ENCODE results near the gene PPP2R5C.

The PPP2R5C gene

DNA sequence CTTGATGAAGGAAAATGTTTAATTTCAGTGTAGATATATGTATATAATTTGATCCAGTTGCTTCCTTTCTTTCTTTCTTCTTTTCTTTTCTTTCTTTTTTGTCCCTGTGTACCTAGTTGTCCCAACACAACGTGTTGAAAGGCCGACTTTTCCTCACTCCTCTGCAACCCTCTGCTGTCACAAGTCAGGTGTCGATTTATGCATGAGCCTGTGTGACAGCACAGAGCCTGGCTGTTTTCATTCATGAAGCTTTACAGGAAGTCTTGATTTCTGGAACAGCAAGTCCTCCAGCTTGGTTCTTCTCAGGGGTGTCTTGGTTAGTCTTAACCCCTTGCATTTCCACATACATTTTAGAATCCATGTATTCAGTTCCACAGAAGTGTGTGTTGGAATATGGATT, 88.1 kb downstream of the PPP2R5C start:
- ATAC-seq (replicated peaks; ENCODE audit: extremely low read depth, poor library complexity, severe bottlenecking) = no peak
- H3K36me3 Mint-ChIP-seq (ENCODE audit: insufficient read depth) = peaks cover 38% of the 10 kb centered on the region

DNA sequence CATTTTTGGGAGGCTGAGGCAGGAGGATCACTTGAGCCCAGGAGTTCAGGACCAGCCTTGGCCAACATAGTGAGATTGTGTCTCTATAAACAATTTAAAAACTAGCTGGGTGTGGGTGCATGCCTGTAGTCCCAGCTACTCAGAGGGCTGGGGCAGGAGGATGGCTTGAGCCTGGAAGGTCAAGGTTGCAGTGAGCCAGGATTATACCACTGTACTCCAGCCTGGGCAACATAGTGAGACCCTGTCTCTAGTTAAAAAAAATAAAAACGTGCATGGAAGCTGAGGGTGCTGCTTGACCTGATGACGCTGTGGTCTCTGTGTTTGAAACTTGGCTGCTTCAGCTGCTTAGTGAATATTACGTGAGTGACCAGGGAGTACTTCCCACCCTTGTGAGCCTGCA, 89.7 kb downstream of the PPP2R5C start:
- Mint-ChIP-seq H3K27me3 (no peaks in the 10 kb centered on the region), H3K4me1 (peaks cover 95% of the 10 kb centered on the region), H3K27ac (ENCODE audit: low read depth) (no peak overlapping the region), H3K4me3 (no peak overlapping the region), H3K9me3 (no peaks in the 10 kb centered on the region), H3K36me3 (ENCODE audit: insufficient read depth) (peaks cover 35% of the 10 kb centered on the region)
- DNase-seq (ENCODE audit: low spot score in 2 of 2) = no peak
- no peak for ATAC-seq (replicated peaks; ENCODE audit: extremely low read depth, poor library complexity, severe bottlenecking)

More for the DNA sequence above, 88.1 kb downstream of the PPP2R5C start:
- Mint-ChIP-seq H3K27ac (ENCODE audit: low read depth) (peak overlapping the region; percentile 68), H3K27me3 (no peaks in the 10 kb centered on the region), H3K4me3 (peak overlapping the region; percentile 17), H3K9me3 (no peaks in the 10 kb centered on the region), H3K4me1 (peaks cover 90% of the 10 kb centered on the region)
- no peak for DNase-seq (ENCODE audit: low spot score in 2 of 2)

DNA sequence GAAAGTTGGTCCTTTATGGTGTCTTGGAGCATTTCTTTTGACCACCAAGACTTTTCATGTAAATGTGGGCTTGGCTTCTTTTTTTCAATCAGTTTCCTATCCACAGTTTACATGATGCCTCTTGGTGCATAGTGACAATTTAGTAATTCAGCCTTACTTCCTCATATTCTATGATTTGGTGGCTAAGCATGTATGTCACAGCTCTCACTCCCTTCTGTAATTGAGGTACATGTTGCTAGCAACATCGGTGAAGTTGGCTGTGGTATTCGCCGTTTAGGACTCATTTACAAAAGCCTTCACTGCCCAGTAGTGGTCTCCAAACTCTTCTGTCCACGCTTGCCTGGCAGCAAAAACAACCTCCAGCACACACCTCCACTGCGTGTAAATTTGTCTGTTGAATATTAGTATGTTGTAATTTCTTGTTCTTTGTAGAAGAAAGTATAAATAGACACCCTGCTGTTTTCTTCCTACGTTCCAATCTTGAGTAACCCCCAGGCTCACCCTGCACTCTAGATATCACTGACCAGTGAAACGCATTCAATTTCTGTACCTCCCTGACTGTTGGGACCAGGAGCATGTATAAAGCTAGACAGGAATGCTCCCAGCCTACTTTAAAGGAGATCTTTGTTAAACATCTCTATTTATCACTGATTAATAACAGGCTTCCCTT, 90.4 kb downstream of the PPP2R5C start:
- no peaks in the 10 kb centered on the region for H3K9me3 Mint-ChIP-seq
- H3K36me3 Mint-ChIP-seq (ENCODE audit: insufficient read depth) = peaks cover 37% of the 10 kb centered on the region
- peaks cover 96% of the 10 kb centered on the region for H3K4me1 Mint-ChIP-seq
- no peak for DNase-seq (ENCODE audit: low spot score in 2 of 2)
- peak overlapping the region; percentile 26 for H3K27ac Mint-ChIP-seq (ENCODE audit: low read depth)
- no peaks in the 10 kb centered on the region for H3K27me3 Mint-ChIP-seq
- H3K4me3 Mint-ChIP-seq = no peak overlapping the region
- ATAC-seq (replicated peaks; ENCODE audit: extremely low read depth, poor library complexity, severe bottlenecking) = no peak

DNA sequence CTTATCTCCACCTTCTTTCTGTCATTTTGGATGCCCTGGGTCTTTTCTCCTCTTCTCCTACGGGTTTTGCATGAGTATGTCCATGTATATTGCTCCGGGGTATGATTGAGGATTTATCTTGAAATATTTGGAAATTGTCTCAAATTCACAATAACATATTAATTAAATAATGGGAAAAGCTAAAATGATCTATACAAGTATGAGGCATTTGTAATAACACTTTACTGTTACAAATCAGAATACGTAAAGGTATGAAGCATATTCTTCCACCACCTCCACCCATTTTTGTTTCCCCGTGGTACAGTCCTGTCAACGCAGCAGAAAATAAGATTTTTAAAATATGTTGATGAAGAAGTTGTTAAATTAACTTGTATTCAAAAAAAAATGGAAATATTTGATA, 91.3 kb downstream of the PPP2R5C start:
- H3K27ac Mint-ChIP-seq (ENCODE audit: low read depth) = no peak overlapping the region
- ATAC-seq (replicated peaks; ENCODE audit: extremely low read depth, poor library complexity, severe bottlenecking) (no peak), DNase-seq (ENCODE audit: low spot score in 2 of 2) (no peak)
- peaks cover 41% of the 10 kb centered on the region for H3K36me3 Mint-ChIP-seq (ENCODE audit: insufficient read depth)
- H3K4me3 Mint-ChIP-seq = no peak overlapping the region
- no peaks in the 10 kb centered on the region for H3K9me3 Mint-ChIP-seq
- peaks cover 94% of the 10 kb centered on the region for H3K4me1 Mint-ChIP-seq
- no peaks in the 10 kb centered on the region for H3K27me3 Mint-ChIP-seq

DNA sequence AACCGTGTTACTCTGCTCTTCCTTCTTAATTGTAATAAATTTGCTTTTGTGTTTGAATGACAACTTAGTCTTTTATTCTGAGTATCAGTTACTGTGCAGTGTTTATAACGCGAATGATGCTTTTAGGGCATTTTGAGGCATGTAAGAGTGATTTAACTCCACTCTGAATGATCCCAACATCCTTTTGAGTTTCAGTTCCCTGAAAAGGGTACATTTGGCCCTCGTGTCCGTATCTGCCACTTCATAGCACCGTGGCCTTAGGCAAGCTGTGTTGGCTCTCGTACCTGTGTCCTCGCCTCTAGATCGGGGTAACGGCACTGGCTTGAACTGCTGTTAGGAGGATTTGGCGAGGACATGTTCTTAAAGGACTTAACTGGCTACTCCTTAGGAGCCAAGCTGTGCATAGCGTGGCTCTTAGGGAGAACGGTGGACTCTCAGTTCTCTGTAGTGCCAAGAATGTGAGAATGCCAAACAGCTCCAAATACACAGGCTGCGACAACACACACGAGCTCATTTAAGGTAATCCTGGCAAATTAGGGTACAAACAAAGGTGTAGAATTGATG, 92.0 kb downstream of the PPP2R5C start:
- H3K4me3 Mint-ChIP-seq = peak overlapping the region; percentile 36
- H3K36me3 Mint-ChIP-seq (ENCODE audit: insufficient read depth) = peaks cover 38% of the 10 kb centered on the region
- H3K27ac Mint-ChIP-seq (ENCODE audit: low read depth) = peak overlapping the region; percentile 19
- ATAC-seq (replicated peaks; ENCODE audit: extremely low read depth, poor library complexity, severe bottlenecking) (no peak), DNase-seq (ENCODE audit: low spot score in 2 of 2) (no peak)
- no peaks in the 10 kb centered on the region for H3K9me3 Mint-ChIP-seq
- peaks cover 89% of the 10 kb centered on the region for H3K4me1 Mint-ChIP-seq
- H3K27me3 Mint-ChIP-seq = no peaks in the 10 kb centered on the region

DNA sequence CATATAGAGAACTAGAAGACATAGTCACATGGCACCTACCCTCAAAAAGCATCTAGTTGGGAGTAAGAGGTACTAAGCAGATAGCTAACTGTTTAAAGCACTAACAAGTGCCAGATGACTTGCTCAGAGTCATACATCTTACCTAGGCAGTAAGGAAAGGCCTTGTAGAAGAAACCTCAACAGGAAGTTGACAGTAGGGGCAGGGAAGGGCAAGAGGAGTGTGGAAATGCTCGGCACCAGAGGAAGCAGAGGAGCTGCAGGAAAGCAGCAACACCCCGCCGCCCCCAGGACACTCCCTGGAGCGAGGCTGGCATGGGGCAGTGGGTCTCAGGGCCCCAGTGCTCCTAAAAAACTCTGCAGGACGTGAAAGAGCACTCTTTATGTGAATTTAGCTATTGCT, 92.9 kb downstream of the PPP2R5C start:
- peaks cover 43% of the 10 kb centered on the region for H3K36me3 Mint-ChIP-seq (ENCODE audit: insufficient read depth)

DNA sequence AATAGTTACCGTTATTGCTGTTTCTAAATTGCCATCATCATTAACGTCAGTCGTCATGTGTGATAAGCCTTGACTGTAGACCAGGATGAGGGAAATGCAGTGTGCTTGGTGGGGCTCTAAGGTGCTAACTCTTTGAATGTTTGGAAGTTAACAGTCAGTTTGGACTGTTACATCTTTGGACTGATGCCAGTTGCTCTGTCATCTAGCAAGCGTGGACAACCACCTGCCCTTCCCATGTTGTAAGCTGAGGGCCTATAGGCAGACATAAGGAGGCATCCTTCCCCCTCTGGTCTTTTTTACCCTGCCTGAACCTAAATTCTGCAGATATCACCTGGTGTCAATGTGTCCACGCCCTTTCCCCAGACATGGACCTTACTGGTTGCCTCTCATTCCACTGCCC, 94.4 kb downstream of the PPP2R5C start:
- peak overlapping the region; percentile 80 for H3K27ac Mint-ChIP-seq (ENCODE audit: low read depth)
- no peaks in the 10 kb centered on the region for H3K27me3 Mint-ChIP-seq
- peaks cover 79% of the 10 kb centered on the region for H3K4me1 Mint-ChIP-seq
- DNase-seq (ENCODE audit: low spot score in 2 of 2) = no peak
- peak overlapping the region; percentile 31 for H3K4me3 Mint-ChIP-seq
- peaks cover 55% of the 10 kb centered on the region for H3K36me3 Mint-ChIP-seq (ENCODE audit: insufficient read depth)
- ATAC-seq (replicated peaks; ENCODE audit: extremely low read depth, poor library complexity, severe bottlenecking) = no peak
- H3K9me3 Mint-ChIP-seq = no peaks in the 10 kb centered on the region

More for the DNA sequence above, 92.9 kb downstream of the PPP2R5C start:
- no peaks in the 10 kb centered on the region for H3K27me3 Mint-ChIP-seq
- peaks cover 89% of the 10 kb centered on the region for H3K4me1 Mint-ChIP-seq
- H3K4me3 Mint-ChIP-seq = peak overlapping the region; percentile 51
- H3K9me3 Mint-ChIP-seq = no peaks in the 10 kb centered on the region
- ATAC-seq (replicated peaks; ENCODE audit: extremely low read depth, poor library complexity, severe bottlenecking) (peak; percentile 66), DNase-seq (ENCODE audit: low spot score in 2 of 2) (no peak)
- peak overlapping the region; percentile 19 for H3K27ac Mint-ChIP-seq (ENCODE audit: low read depth)

DNA sequence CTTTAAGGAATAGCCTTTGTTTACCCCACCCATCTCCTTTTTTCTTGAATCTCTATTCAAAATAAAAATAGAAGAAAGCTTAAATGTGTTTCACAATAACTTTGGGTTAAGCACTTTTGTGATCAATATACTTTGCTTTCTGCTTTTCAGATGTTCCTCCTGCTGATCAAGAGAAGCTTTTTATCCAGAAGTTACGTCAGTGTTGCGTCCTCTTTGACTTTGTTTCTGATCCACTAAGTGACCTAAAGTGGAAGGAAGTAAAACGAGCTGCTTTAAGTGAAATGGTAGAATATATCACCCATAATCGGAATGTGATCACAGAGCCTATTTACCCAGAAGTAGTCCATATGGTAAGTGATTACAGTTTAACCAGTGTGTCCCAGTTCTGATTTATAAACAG, 95.0 kb downstream of the PPP2R5C start:
- no peaks in the 10 kb centered on the region for H3K27me3 Mint-ChIP-seq
- no peaks in the 10 kb centered on the region for H3K9me3 Mint-ChIP-seq
- no peak overlapping the region for H3K4me3 Mint-ChIP-seq
- ATAC-seq (replicated peaks; ENCODE audit: extremely low read depth, poor library complexity, severe bottlenecking) (no peak), DNase-seq (ENCODE audit: low spot score in 2 of 2) (no peak)
- H3K4me1 Mint-ChIP-seq = peaks cover 73% of the 10 kb centered on the region
- H3K27ac Mint-ChIP-seq (ENCODE audit: low read depth) = peak overlapping the region; percentile 13
- peaks cover 56% of the 10 kb centered on the region for H3K36me3 Mint-ChIP-seq (ENCODE audit: insufficient read depth)

DNA sequence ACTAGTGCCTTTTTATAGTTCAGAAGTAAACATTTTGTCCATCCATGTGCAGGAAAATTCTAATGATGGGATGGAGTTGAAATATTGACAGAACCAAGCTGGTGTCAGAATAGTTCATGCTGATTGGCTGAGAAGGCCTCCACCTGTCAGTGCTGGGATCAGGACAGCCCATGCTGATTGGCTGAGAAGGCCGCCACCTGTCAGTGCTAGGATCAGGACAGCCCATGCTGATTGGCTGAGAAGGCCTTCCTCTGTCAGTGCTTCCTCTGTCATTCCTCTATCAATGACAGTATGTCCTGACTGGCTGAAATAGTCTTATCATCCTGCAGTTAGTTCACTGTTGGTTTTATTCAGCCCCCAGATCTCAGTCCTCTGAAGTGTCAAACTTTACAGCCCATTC, 95.7 kb downstream of the PPP2R5C start:
- ATAC-seq (replicated peaks; ENCODE audit: extremely low read depth, poor library complexity, severe bottlenecking) (no peak), DNase-seq (ENCODE audit: low spot score in 2 of 2) (no peak)
- Mint-ChIP-seq H3K4me1 (peaks cover 69% of the 10 kb centered on the region), H3K9me3 (no peaks in the 10 kb centered on the region), H3K27ac (ENCODE audit: low read depth) (no peak overlapping the region), H3K36me3 (ENCODE audit: insufficient read depth) (peaks cover 58% of the 10 kb centered on the region), H3K27me3 (no peaks in the 10 kb centered on the region), H3K4me3 (no peak overlapping the region)

DNA sequence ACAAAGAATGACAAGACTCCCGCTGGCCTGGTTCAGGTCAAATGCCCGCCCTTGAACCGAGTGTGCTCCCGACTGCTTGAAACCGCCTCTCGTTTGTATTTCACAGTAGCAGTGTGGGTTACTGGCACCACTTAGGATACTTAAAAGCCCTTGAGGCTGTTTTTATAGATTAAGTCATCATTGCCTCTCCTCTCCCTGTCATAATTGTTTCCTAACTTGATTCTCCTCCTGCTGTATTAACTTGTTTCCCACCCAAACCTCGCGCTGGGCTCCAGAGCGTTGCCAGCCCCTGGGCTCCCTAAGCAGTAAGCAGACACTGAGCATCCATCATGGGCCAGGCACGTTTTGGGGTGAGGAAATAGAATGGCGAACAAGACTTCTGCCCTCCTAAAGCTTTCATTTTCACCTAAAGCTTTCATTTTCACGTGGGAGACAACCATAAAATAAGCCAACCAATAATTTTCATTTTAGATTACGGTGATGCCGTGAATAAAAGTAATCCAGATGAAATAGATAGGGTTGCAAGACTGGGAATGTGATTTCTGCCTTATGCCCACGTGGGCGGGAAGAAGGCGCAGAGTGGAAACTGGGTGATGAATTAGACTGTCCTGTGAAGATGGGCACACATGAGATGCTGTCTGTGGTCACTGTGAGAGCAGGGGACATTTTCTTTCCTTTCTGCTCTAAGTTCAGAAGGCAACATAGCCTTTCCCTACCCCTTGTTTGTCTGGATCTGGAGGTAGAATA, 97.5 kb downstream of the PPP2R5C start:
- peak overlapping the region; percentile 50 for H3K4me3 Mint-ChIP-seq
- H3K27ac Mint-ChIP-seq (ENCODE audit: low read depth) = peak overlapping the region; percentile 97
- no peak for ATAC-seq (replicated peaks; ENCODE audit: extremely low read depth, poor library complexity, severe bottlenecking)
- H3K36me3 Mint-ChIP-seq (ENCODE audit: insufficient read depth) = peaks cover 68% of the 10 kb centered on the region
- no peak for DNase-seq (ENCODE audit: low spot score in 2 of 2)
- H3K4me1 Mint-ChIP-seq = peaks cover 63% of the 10 kb centered on the region
- H3K27me3 Mint-ChIP-seq = no peaks in the 10 kb centered on the region
- no peaks in the 10 kb centered on the region for H3K9me3 Mint-ChIP-seq

DNA sequence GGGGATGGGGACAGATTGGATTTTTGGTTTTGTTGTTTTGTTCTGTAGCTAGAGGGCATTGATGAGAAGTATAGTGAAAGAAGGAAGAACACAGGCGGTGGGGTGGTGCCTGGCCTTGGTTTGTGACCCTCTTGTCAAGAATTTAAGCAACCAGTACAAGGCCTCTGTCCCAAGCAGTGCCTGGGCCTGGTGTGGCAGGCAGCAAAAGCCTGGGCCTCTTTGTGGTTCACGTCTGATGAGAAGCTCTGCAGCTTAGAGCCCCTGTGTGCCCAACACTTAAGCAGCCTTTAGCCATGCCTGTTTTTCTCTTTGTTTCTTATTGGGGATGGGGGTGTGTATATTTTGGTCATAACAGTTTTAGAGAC, 98.0 kb downstream of the PPP2R5C start:
- H3K27me3 Mint-ChIP-seq = no peaks in the 10 kb centered on the region
- DNase-seq (ENCODE audit: low spot score in 2 of 2) = no peak
- H3K4me1 Mint-ChIP-seq = peaks cover 63% of the 10 kb centered on the region
- H3K27ac Mint-ChIP-seq (ENCODE audit: low read depth) = peak overlapping the region; percentile 97
- H3K4me3 Mint-ChIP-seq = peak overlapping the region; percentile 50
- H3K36me3 Mint-ChIP-seq (ENCODE audit: insufficient read depth) = peaks cover 67% of the 10 kb centered on the region
- H3K9me3 Mint-ChIP-seq = no peaks in the 10 kb centered on the region
- no peak for ATAC-seq (replicated peaks; ENCODE audit: extremely low read depth, poor library complexity, severe bottlenecking)

DNA sequence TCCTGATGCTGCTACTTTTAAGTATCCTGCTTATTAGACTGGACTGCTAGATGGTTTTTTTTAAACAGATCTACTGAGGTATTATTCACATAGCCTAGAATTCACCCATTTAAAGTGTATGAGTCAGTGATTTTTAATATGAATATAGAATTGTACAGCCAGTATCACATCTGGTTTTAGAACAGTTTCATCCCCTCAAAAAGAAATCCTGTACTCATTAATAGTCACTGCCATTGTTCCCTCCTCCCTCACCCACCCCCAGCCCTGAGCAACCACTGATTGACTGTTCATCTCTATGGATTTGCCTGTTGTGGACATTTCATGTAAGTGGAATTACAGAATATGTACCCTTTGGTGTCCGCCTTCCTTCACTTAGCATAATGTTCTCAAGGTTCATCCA, 98.4 kb downstream of the PPP2R5C start:
- Mint-ChIP-seq H3K27ac (ENCODE audit: low read depth) (peak overlapping the region; percentile 97), H3K36me3 (ENCODE audit: insufficient read depth) (peaks cover 70% of the 10 kb centered on the region), H3K27me3 (no peaks in the 10 kb centered on the region), H3K9me3 (no peaks in the 10 kb centered on the region), H3K4me1 (peaks cover 63% of the 10 kb centered on the region), H3K4me3 (peak overlapping the region; percentile 50)
- ATAC-seq (replicated peaks; ENCODE audit: extremely low read depth, poor library complexity, severe bottlenecking) = no peak
- DNase-seq (ENCODE audit: low spot score in 2 of 2) = no peak

DNA sequence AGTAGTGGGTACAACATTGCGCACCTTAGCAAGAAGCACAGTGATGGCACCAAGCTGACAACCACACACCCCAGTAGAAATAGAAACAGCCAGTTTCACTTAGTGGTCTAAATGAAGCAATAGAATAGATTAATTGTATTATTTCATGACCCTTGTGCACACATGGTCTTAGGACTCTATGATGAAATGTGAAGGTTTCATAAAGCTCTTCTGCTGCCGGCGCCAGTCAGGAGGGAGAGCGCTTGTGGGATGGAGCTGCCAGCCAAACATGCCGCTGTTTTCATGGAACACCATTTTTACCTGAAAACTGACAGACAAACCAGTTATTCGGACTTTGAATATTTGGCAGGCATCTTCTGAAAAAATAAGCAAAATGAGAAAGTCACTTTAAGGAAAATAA, 100.0 kb downstream of the PPP2R5C start:
- Mint-ChIP-seq H3K27me3 (no peaks in the 10 kb centered on the region), H3K9me3 (no peaks in the 10 kb centered on the region), H3K4me1 (peaks cover 54% of the 10 kb centered on the region), H3K36me3 (ENCODE audit: insufficient read depth) (peaks cover 71% of the 10 kb centered on the region), H3K27ac (ENCODE audit: low read depth) (no peak overlapping the region), H3K4me3 (no peak overlapping the region)
- ATAC-seq (replicated peaks; ENCODE audit: extremely low read depth, poor library complexity, severe bottlenecking) = no peak
- no peak for DNase-seq (ENCODE audit: low spot score in 2 of 2)

All from central memory CD8-positive, alpha-beta T cell (primary cell).